Fibroblast of lung (primary cell): Measurements from ENCODE around the gene NFE2L3.
"Not testable (repeated sequence)": the region's sequence is repeated elsewhere in the genome, so short reads cannot be mapped to it uniquely, and the experiment has no call there.

Experiments
- EZH2 ChIP-seq: IDR thresholded peaks from 2 replicates; pipeline ENCODE4 v1.5.1; 2012; ENCODE audit warnings: low read length, control low read depth, mild to moderate bottlenecking; ENCODE audit errors: missing control alignments
- TF ChIP-seq, protein P1 (sequence below), 2 donors: IDR thresholded peaks in 1 of 2; conservative IDR thresholded peaks in 1 of 2; 1 replicate in 1 of 2; 2 replicates in 1 of 2; pipeline ENCODE4 v1.5.1; 2011 to 2012; ENCODE audit warnings: low read length in 2 of 2, control low read depth in 1 of 2, inconsistent platforms in 1 of 2, low read depth in 1 of 2, mild to moderate bottlenecking in 1 of 2

DNA sequence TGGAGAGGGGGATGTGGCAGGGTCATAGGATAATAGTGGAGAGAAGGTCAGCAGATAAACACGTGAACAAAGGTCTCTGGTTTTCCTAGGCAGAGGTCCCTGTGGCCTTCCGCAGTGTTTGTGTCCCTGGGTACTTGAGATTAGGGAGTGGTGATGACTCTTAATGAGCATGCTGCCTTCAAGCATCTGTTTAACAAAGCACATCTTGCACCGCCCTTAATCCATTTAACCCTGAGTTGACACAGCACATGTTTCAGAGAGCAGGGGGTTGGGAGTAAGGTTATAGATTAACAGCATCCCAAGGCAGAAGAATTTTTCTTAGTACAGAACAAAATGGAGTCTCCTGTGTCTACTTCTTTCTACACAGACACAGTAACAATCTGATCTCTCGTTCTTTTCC is 23.9 kb downstream of the NFE2L3 start:
- TF ChIP-seq, protein P1, sequence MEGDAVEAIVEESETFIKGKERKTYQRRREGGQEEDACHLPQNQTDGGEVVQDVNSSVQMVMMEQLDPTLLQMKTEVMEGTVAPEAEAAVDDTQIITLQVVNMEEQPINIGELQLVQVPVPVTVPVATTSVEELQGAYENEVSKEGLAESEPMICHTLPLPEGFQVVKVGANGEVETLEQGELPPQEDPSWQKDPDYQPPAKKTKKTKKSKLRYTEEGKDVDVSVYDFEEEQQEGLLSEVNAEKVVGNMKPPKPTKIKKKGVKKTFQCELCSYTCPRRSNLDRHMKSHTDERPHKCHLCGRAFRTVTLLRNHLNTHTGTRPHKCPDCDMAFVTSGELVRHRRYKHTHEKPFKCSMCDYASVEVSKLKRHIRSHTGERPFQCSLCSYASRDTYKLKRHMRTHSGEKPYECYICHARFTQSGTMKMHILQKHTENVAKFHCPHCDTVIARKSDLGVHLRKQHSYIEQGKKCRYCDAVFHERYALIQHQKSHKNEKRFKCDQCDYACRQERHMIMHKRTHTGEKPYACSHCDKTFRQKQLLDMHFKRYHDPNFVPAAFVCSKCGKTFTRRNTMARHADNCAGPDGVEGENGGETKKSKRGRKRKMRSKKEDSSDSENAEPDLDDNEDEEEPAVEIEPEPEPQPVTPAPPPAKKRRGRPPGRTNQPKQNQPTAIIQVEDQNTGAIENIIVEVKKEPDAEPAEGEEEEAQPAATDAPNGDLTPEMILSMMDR (conservative IDR thresholded peaks at IDR 0.05 in 1 of 2, IDR thresholded peaks at IDR 0.05 in 1 of 2; ENCODE audit: low read depth in 1 of 2, low read length in 2 of 2): not testable (repeated sequence)
- not testable (repeated sequence) for TF ChIP-seq EZH2
